ENCODE data around the gene ARRB1.

Gene ARRB1

DNA sequence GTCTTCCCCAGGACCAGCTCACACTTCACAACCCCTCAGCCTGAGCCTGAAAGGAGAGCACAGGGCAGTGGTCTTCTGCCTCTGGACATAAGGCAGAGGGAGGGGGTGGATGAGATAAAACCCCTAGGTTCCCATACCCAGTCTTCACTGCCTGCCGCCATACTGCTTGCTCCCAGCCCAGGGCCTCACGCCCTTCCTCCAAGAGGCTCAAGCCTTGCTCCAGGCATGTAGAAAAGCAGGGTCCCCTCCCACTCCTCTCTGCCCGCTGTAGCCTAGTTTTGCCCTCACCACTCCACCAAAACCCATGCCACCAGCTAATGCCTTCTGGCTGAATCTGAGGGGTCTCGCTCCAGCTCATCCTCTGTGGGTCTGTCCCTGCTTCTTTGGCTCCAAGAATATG lies 5.2 kb downstream of the ARRB1 start:
- Histone ChIP-seq H3K9me3 (no peaks in the 10 kb centered on the region), H3K4me3 (ENCODE audit: low read depth in 1 of 2, low read length in 1 of 2) (no peak overlapping the region), H3K27me3 (no peaks in the 10 kb centered on the region), H3K4me1 (ENCODE audit: control insufficient read depth in 1 of 2, insufficient read depth in 1 of 2, low read depth in 1 of 2, low read length in 1 of 2) (peaks cover 78 to 96% of the 10 kb centered on the region in 2 experiments), H3K27ac (peak overlapping the region; percentile 90), H3K36me3 (no peaks in the 10 kb centered on the region)
- TF ChIP-seq, protein P1, sequence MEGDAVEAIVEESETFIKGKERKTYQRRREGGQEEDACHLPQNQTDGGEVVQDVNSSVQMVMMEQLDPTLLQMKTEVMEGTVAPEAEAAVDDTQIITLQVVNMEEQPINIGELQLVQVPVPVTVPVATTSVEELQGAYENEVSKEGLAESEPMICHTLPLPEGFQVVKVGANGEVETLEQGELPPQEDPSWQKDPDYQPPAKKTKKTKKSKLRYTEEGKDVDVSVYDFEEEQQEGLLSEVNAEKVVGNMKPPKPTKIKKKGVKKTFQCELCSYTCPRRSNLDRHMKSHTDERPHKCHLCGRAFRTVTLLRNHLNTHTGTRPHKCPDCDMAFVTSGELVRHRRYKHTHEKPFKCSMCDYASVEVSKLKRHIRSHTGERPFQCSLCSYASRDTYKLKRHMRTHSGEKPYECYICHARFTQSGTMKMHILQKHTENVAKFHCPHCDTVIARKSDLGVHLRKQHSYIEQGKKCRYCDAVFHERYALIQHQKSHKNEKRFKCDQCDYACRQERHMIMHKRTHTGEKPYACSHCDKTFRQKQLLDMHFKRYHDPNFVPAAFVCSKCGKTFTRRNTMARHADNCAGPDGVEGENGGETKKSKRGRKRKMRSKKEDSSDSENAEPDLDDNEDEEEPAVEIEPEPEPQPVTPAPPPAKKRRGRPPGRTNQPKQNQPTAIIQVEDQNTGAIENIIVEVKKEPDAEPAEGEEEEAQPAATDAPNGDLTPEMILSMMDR (IDR thresholded peaks at IDR 0.05): no peak

DNA sequence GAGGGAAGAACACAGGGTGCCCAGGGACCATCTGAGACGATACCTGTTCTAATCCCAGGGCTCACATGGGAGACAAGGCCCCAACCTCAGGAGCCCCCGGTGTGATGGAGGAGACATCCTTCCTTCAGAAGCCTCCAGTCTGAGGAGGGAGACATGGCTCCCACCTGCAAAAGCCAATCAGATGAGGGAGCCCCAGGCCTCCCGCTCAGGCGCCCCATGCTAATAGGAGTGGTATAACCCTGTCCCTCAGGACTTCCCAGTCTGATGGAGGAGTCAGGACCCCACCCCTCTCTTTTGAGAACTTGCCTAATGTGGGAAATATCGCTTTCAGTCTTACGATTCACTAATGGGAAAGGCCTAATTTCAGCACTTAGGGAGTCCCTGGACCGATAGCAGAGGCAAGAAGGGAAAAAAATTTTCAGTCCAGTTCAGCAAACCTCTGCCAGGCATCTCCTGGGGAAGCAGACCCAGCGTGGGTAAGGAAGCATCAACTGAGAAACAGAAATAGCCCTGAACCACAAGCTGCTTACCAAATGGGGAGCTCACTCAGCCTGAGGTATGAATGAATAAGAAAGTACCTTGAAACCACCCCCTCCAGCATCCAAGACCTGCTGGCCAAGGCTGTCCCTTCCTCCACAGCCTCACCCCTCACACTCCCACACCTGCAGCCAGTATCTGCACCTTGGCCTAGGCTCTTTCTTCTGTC lies 5.9 kb downstream of the ARRB1 start:
- TF ChIP-seq, protein P1 (IDR thresholded peaks at IDR 0.05): no peak
- Histone ChIP-seq H3K4me3 (ENCODE audit: low read depth in 1 of 2, low read length in 1 of 2) (no peak overlapping the region), H3K36me3 (no peaks in the 10 kb centered on the region), H3K9me3 (no peaks in the 10 kb centered on the region), H3K4me1 (ENCODE audit: control insufficient read depth in 1 of 2, insufficient read depth in 1 of 2, low read depth in 1 of 2, low read length in 1 of 2) (peaks cover 78 to 96% of the 10 kb centered on the region in 2 experiments), H3K27ac (peak overlapping the region; percentile 90), H3K27me3 (no peaks in the 10 kb centered on the region)

DNA sequence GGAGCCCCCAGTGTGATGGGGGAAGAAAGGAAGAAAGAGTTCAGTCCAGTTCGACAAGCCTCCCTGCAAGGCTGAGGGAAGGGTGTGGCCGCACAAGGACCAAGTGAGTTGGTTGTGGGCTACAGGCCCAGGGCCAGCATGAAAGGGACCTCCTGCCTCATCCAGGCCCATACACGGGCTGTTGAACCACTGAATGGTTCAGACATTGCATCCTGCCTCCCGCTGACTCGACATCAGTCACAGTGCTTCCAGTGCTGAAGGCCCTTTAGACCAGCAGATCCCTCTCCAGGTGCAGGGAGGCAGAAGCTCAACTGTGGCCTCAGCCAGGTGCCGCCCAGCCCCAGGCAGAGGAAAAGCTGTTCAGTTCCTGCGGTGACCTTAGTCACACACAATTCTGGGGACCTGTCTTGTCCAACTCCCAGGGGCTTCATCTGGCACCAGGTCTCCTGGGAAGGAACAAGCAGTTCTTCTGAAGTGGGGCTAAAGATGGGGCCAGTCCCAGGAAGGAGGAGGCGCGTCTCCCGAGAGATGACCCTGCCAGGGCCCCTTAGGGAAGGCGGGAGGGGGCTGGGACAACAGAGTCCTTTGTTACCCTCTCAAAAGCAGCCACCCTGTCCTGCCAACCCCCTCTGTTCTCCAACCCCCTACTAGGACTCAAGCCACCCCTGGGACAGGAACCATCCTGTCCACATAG lies 6.6 kb downstream of the ARRB1 start:
- no peaks in the 10 kb centered on the region for H3K27me3 ChIP-seq
- H3K4me1 ChIP-seq (ENCODE audit: control insufficient read depth in 1 of 2, insufficient read depth in 1 of 2, low read depth in 1 of 2, low read length in 1 of 2): peaks cover 78 to 96% of the 10 kb centered on the region in 2 experiments
- TF ChIP-seq, protein P1 (IDR thresholded peaks at IDR 0.05): no peak
- H3K36me3 ChIP-seq: no peaks in the 10 kb centered on the region
- peak overlapping the region; percentile 90 for H3K27ac ChIP-seq
- no peak overlapping the region for H3K4me3 ChIP-seq (ENCODE audit: low read depth in 1 of 2, low read length in 1 of 2)
- no peaks in the 10 kb centered on the region for H3K9me3 ChIP-seq

DNA sequence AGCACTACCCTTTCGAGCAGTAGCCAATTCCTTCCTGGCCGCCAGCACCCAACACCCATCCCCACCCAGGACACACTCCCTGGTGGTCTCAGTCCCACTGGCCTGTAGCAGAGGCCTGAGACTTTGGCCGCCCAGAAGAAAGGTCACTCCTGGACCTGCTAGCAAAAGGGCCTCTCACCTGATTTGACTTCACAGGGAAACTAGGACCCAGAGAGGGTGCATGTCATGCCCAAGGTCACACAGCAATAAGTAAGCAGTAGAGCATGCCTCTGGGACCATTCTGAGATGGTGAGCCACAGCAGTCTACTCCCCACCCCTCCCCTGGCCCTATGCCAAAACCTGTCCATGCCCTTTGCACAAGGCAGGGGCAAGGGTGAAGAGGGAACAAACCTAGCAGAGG lies 7.3 kb downstream of the ARRB1 start:
- Histone ChIP-seq H3K4me3 (ENCODE audit: low read depth in 1 of 2, low read length in 1 of 2) (no peak overlapping the region), H3K27me3 (no peaks in the 10 kb centered on the region), H3K4me1 (ENCODE audit: control insufficient read depth in 1 of 2, insufficient read depth in 1 of 2, low read depth in 1 of 2, low read length in 1 of 2) (peaks cover 78 to 96% of the 10 kb centered on the region in 2 experiments), H3K9me3 (no peaks in the 10 kb centered on the region), H3K27ac (peak overlapping the region; percentile 90), H3K36me3 (no peaks in the 10 kb centered on the region)
- TF ChIP-seq, protein P1 (IDR thresholded peaks at IDR 0.05): no peak

DNA sequence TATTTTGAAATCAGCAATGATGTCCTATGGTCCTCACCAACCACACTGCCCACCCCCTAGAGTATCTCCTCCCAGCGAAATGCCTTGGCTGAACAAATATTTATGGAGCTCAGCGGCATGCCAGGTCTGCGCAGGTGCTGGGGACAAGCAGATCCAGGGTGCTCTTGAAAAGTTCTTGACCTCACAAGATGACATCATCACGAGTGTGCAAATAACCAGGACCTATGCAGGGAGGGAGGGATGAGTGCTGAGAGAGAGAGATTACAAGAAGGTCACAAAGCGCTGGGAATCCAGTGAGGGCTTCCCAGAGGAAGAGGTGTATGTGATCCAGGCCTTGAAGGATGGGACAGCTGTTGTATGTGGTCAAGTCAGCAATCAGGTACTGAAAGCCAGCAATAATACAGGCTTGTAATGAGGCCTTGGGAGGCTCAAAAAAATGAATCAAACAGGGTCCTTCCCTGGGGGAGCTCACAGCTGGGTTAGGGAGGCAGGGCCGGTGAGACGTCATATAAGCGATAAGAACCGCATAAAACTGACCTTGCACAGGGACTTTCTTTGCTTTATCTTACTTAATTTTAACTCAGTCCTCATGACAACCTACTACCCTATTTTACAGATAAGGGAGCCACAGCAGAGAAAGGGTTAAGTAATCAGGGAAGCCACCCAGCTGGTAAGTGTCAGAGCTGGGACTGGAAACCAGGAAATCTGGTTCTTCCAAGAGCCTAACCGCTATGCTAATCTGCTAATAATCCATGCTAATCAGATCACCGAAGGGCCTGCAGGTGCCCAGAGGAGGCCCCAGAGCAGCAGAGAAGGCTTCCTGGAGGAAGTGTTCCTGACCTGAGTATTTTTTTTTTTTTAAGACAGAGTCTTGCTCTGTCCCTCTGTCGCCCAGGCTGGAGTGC lies 8.2 kb downstream of the ARRB1 start:
- Histone ChIP-seq H3K9me3 (no peaks in the 10 kb centered on the region), H3K4me1 (ENCODE audit: control insufficient read depth in 1 of 2, insufficient read depth in 1 of 2, low read depth in 1 of 2, low read length in 1 of 2) (peaks cover 85 to 99% of the 10 kb centered on the region in 2 experiments), H3K36me3 (no peaks in the 10 kb centered on the region), H3K27ac (peak overlapping the region; percentile 90), H3K4me3 (ENCODE audit: low read depth in 1 of 2, low read length in 1 of 2) (no peak overlapping the region), H3K27me3 (no peaks in the 10 kb centered on the region)
- TF ChIP-seq, protein P1 (IDR thresholded peaks at IDR 0.05): no peak
